Lung (tissue), 12 donors: ENCODE data around the gene SERPINI1. TPM values are rescaled to one million over a fixed set of nuclear protein-coding genes. Genes with fewer than 3 reads are reported as not detected.
A peak's percentile ranks its signal among the peaks of the same experiment; 100 is the strongest.

Source experiments
- ATAC-seq: fragments of 200-7000 bp; cut with Tn5 transposase; one replicate; pipeline ENCODE4 v1.9.1; 2020; ENCODE audit warnings: moderate number of reproducible peaks; ENCODE audit not compliant: insufficient read depth, low FRiP score
- DNase-seq, 3 donors: peaks; one replicate each; pipeline ENCODE4 v3.0.0-alpha.2; 2013 to 2017
- H3K27ac ChIP-seq, 2 donors: one replicate each; pipeline ENCODE4 v1.5.1; 2013; ENCODE audit warnings: mild to moderate bottlenecking in 2 of 2, moderate library complexity in 2 of 2, control low read depth in 1 of 2, inconsistent platforms in 1 of 2, low read depth in 1 of 2, low read length in 1 of 2
- H3K27me3 ChIP-seq, 3 donors: one replicate each; pipeline ENCODE4 v1.5.1; 2013; ENCODE audit warnings: low read length in 2 of 3; ENCODE audit not compliant: control insufficient read depth in 3 of 3, insufficient read depth in 3 of 3
- H3K36me3 ChIP-seq, 4 donors: one replicate each; pipeline ENCODE4 v1.5.1; 2013; ENCODE audit warnings: low read length in 4 of 4, mild to moderate bottlenecking in 1 of 4, moderate library complexity in 1 of 4; ENCODE audit not compliant: control insufficient read depth in 4 of 4, insufficient read depth in 4 of 4
- H3K4me1 ChIP-seq, 5 donors: one replicate each; pipeline ENCODE4 v1.5.1; 2013; ENCODE audit warnings: low read length in 5 of 5, mild to moderate bottlenecking in 2 of 5, moderate library complexity in 1 of 5; ENCODE audit not compliant: control insufficient read depth in 5 of 5, insufficient read depth in 5 of 5
- H3K4me3 ChIP-seq: one replicate; pipeline ENCODE4 v1.5.1; 2013; ENCODE audit warnings: mild to moderate bottlenecking, control low read depth, moderate library complexity
- H3K9ac ChIP-seq, 2 donors: one replicate each; pipeline ENCODE4 v1.5.1; 2013; ENCODE audit warnings: low read length in 2 of 2, control low read depth in 1 of 2; ENCODE audit not compliant: insufficient read depth in 1 of 2
- H3K9me3 ChIP-seq, 4 donors: one replicate each; pipeline ENCODE4 v1.5.1; 2013; ENCODE audit warnings: low read length in 3 of 4, mild to moderate bottlenecking in 1 of 4, moderate library complexity in 1 of 4; ENCODE audit not compliant: control insufficient read depth in 4 of 4, insufficient read depth in 3 of 4
- CTCF ChIP-seq: IDR thresholded peaks from 2 replicates; pipeline ENCODE4 v1.5.1; 2012; ENCODE audit warnings: mild to moderate bottlenecking; ENCODE audit errors: control extremely low read depth, extremely low read depth
- WGBS, 2 donors: extraction: QIAGEN DNeasy Blood & Tissue Kit; methylation state at CpG; one replicate each; pipeline ENCODE4 v1.1.7; 2013; 5-methylcytosine and 5-hydroxymethylcytosine counted together
- polyA plus RNA-seq, 2 donors: library from polyadenylated mRNA; stranded (reverse); fragments of 200-250 nt; gene quantifications; one replicate each; pipeline ENCODE4 v1.2.1, GENCODE V29; 2013
- total RNA-seq, 2 donors: library from RNA; depleted of rRNA in 1 of 2; stranded (reverse); fragments of >200 nt in 1 of 2; gene quantifications; one replicate each; pipeline ENCODE4 v1.2.1, GENCODE V29; 2014 to 2021
- donor health status: control.
- donor health status: control.
- donor health status: Bipolar disorder and iron deficiency.
- donor health status: healthy.
- donor health status: DM: yes; HTN: yes; CAD: no.

SERPINI1 gene
- total and polyA plus RNA-seq, 4 donors: 3.3 to 18.3 (median 5.5) TPM

- WGBS, 2 donors: 86 to 90% methylated on average over 2 of the region's 2 CpGs
- Histone ChIP-seq H3K9me3 (no peaks in the 10 kb centered on the region), H3K36me3 (peaks cover 0 to 3% (median 0%) of the 10 kb centered on the region in 4 donors)
These were observed 2.5 kb downstream of the SERPINI1 start for GRCh38 chr3:167738037-167738436.

GRCh38 chr3:167739190-167739810 is 3.8 kb downstream of the SERPINI1 start:
- no peaks in the 10 kb centered on the region for H3K27me3 ChIP-seq
- H3K9ac ChIP-seq: no peak overlapping the region
- WGBS, 2 donors: 94 to 95% methylated on average over 4 of the region's 4 CpGs

More at GRCh38 chr3:167738037-167738436, 2.5 kb downstream of the SERPINI1 start:
- no peak overlapping the region for H3K4me3 ChIP-seq
- ATAC-seq (no peak), DNase-seq (no peak)
- H3K27ac ChIP-seq: no peak overlapping the region
- TF ChIP-seq CTCF: no peak
- no peaks in the 10 kb centered on the region for H3K27me3 ChIP-seq
- peaks cover 0 to 23% (median 0%) of the 10 kb centered on the region in 5 donors for H3K4me1 ChIP-seq
- H3K9ac ChIP-seq: no peak overlapping the region

GRCh38 chr3:167740961-167741587 is 5.6 kb downstream of the SERPINI1 start:
- Histone ChIP-seq H3K36me3 (no peaks in the 10 kb centered on the region), H3K4me1 (peaks cover 0 to 7% (median 0%) of the 10 kb centered on the region in 5 donors), H3K4me3 (no peak overlapping the region), H3K27me3 (no peaks in the 10 kb centered on the region), H3K27ac (no peak overlapping the region), H3K9me3 (no peaks in the 10 kb centered on the region), H3K9ac (no peak overlapping the region)
- TF ChIP-seq CTCF: no peak
- no peak for ATAC-seq
- 58 to 68% methylated on average over 2 of the region's 2 CpGs for WGBS, 2 donors
- DNase-seq: peak; percentile 15 to 55 (median 26)

More at GRCh38 chr3:167739190-167739810, 3.8 kb downstream of the SERPINI1 start:
- H3K36me3 ChIP-seq: peaks cover 0 to 3% (median 0%) of the 10 kb centered on the region in 4 donors
- H3K9me3 ChIP-seq: no peaks in the 10 kb centered on the region
- no peak overlapping the region for H3K27ac ChIP-seq
- DNase-seq (no peak), ATAC-seq (no peak)
- no peak overlapping the region for H3K4me3 ChIP-seq
- no peak for TF ChIP-seq CTCF
- peaks cover 0 to 12% (median 0%) of the 10 kb centered on the region in 5 donors for H3K4me1 ChIP-seq
